SH-SY5Y (cell line): ENCODE measurements around the gene JKAMP.

Experiments
- GATA2 ChIP-seq: IDR thresholded peaks from 2 replicates; pipeline ENCODE4 v1.6.1; 2011; ENCODE audit warnings: mild to moderate bottlenecking, low read depth, low read length
- GATA3 ChIP-seq: IDR thresholded peaks from 2 replicates; pipeline ENCODE4 v1.6.1; 2011; ENCODE audit warnings: low read depth, mild to moderate bottlenecking, low read length, moderate library complexity

DNA sequence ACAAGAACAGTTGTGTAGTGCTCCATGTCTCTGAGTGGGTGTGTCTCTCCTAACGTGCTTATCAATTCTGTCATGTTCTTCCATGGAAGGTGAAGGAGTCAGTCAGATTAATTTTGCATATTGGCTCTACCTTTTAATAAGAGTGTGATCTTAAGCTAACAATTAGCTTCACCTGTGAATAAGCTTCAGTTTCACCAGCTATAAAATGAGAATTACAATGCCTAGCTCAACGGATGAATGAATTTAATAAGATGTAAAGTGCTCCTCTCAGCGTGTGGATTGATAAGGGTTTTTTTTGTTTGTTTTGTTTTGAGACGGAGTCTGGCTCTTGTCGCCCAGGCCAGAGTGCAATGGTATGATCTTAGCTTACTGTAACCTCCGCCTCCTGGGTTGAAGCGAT is 59.6 kb downstream of the JKAMP start:
- no peak for TF ChIP-seq GATA3
- TF ChIP-seq GATA2: no peak
